D721Med (cell line): ENCODE data around the gene GRPEL2.

Experiments
- DNase-seq: peaks from one replicate; pipeline ENCODE4 v3.0.0; 2011; ENCODE audit warnings: low spot score; ENCODE audit not compliant: insufficient read length
- FAIRE-seq: peaks from 2 replicates; lab custom pipeline; 2011; peaks lifted over from hg19 to GRCh38; lab: Jason Lieb, UNC
- CTCF ChIP-seq: IDR thresholded peaks from 2 replicates; pipeline ENCODE4 v1.5.1; 2012; ENCODE audit warnings: mild to moderate bottlenecking, control low read depth; ENCODE audit not compliant: insufficient read depth; ENCODE audit errors: missing control alignments

GRPEL2 gene

DNA sequence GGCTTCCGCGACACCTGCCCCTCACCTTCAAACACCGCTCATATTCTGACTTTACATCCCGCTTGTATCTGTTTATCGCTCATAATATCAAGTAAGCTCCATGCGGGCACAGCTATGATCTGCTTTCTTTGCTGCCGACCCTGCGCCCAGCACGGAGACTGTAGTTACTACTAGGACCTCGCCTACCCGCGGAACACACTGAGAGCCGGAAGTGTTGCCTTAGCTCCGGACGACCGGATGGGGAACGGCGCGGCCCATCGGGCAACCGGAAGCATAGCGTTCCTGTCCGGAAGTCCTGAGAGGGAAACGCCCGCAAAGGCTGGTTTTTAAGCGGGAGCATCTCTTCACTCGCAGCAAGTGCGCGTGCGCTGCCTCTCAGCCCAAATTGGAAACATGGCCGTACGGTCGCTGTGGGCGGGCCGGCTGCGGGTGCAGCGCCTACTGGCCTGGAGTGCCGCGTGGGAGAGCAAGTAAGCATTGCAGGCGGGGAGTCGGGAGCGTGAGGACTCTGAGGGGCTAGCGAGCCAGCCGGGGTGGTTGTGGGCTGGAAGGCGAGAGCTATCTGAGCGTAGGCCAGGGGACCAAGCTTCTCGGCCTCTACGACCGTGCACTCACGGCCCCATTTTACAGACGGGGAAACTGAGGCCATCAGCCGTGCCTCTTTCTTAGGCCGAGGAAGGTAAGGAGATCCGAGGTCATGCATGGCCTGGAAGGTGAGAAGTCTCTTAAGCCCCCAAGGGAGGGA is at the start of gene GRPEL2:
TSS of gene GRPEL2 (plus strand) at position 353 of the 745 bp plus-strand sequence. CDS start at position 394, 41 bp downstream.
- FAIRE-seq (no peak), DNase-seq (peak; percentile 90)
- TF ChIP-seq CTCF, result no peak

GRCh38 chr5:149297340-149298025 is 47.8 kb upstream of the GRPEL2 start:
- DNase-seq (no peak), FAIRE-seq (no peak)
- TF ChIP-seq CTCF, result no peak

- no peak for TF ChIP-seq CTCF
- DNase-seq, result no peak
Measured at GRCh38 chr5:149298163-149298562, 47.1 kb upstream of the GRPEL2 start.

GRCh38 chr5:149298842-149299404 is 46.4 kb upstream of the GRPEL2 start:
- no peak for FAIRE-seq
- TF ChIP-seq CTCF, result no peak

More at GRCh38 chr5:149298163-149298562, 47.1 kb upstream of the GRPEL2 start:
- no peak for FAIRE-seq

GRCh38 chr5:149299451-149300054 is 45.7 kb upstream of the GRPEL2 start:
- TF ChIP-seq CTCF, result no peak
- FAIRE-seq, result no peak

More at GRCh38 chr5:149298842-149299404, 46.4 kb upstream of the GRPEL2 start:
- no peak for DNase-seq

DNA sequence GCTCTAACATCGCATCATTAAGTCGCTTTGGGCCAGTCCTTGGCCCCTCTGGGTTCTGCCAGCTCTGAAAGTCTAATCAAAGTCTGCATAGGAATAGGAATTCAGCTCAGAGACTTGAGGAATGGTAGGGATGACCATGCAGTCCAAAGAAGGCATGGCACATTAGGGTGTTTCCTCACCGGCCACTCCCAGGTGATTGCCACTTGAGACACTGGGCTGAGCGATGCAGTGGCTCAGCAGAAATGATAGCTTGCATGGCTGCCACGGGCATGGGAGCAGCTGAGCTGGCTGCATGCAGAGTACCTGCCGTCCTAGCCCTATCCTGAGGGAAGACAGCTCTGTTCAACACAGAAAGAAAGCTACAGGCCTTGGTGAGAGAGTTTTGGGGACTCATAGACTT is 44.9 kb upstream of the GRPEL2 start:
- FAIRE-seq, result no peak
- TF ChIP-seq CTCF, result no peak
- no peak for DNase-seq

More at GRCh38 chr5:149299451-149300054, 45.7 kb upstream of the GRPEL2 start:
- no peak for DNase-seq
